ENCODE measurements around the gene LRRC57.

LRRC57 gene

DNA sequence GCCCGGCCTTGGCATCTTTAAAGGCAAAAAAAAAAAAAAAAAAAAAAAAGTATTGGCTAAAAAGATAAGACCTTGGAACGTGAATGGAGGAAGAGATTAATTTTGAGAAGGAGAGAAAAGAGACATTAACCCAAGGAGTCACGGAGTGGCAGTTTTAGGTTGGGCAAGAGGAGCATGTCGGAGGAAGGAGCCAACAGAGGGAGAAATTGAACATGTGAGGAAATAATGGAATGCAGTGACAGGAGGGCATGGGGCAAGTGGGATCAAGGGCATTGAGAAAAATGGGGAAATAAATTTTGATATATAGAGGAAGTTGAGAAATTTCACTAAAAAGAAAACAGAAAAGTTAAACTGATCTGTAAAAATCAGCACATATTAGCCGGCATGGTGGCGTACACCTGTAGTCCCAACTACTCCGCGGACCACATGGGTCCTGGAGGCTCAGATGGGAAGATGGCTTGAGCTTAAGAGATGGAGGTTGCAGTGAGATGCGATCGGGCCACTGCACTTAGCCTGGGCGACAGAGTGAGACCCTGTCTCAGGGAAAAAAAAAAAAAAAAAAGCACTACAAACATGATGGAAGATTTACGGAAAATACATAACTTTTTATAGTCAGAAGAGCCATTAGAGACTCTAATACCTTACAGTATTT lies 1.3 kb upstream of the LRRC57 start:
- DNase-seq, result no peak

DNA sequence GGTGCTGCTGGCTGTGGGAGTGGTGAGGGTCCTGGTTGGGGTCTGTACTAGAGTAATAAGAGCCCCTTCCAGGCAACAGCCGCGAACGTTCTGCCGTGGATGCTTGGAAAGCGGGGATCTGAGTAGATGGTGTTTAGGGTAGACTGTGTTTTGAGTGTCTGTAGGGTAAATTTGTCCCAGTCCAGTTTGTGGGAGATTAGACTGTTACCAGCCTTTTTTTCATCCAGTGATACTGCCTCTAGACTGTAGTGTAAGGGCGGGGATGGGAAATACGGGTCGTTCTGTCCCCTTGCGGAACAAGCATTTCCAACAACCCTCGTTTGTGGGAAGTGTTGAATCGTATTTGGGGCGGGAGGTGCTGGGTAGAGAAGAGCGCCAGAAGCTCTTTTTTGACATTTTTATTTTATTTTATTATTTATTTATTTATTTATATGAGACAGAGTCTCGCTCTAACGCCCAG lies 469 bp upstream of the LRRC57 start:
- DNase-seq, result no peak

DNA sequence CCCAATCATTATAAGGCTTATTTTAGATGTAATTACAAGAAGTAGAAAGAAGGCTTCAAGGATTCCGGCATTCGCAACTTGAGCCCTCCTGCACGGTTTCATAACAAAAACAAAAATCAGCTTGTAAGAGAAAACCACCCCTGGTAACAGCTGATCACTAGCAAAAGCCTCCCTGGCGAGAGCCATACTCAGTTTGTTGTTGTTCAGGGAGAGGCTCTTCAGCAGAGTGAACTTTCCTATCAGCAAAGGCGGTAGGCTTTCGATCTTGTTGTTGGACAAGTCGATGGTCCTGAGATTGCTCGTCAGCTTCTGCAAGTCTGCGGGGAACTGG lies 710 bp downstream of the LRRC57 start:
- no peak for DNase-seq

DNA sequence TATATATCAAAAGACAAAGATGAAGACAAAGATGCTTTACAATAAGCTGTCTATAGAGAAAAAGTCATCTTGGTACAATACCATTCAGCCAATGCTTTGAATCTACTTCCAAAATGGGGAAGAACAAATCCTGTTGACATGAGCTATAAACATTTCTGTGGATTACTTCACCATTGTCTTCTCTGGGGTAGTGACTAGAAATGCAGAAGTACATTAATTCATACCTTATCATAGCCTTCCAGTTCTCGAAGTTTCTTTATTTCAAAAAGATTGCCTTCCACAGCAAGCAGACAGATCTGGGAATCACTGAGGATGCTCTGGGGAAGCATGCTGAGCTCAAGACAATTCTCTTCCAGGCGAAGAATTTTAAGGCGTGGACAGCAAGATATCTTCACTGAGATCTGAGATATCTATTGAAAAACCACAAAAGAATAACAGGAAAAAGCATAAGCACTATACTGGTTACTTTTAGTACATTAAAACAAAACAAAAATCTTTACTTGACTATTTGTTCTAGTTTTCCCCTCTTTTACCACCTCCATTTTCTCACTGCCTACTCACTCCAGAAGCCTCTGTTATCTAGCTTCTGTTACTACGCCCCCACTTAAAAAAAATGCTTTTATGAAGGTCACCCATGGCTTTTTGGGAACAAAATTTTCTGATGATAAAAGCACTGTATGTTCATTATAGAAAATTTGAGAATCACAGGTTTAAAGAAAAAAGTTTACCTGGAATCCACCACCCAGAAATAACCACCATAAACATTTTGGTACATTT lies 3.6 kb downstream of the LRRC57 start:
- DNase-seq, result no peak

DNA sequence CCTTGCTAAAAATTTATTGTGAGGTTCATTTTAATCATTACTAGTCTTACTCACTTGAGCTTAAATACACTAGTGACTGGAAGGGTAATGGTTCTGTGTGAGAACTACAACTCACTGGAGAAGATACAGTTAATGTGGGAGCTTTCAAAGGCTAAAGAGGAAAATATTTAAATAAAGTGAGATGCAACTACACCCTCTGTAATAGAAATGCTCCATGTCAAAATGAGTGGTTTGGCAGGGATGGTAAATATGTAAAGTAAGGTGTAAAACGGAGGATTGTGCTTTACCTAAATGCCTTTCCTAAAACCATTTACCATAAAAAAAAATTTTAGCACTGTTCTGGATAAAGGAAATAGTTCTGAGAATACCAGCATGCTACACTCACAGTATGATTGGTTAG lies 15.3 kb downstream of the LRRC57 start:
- no peak for DNase-seq

DNA sequence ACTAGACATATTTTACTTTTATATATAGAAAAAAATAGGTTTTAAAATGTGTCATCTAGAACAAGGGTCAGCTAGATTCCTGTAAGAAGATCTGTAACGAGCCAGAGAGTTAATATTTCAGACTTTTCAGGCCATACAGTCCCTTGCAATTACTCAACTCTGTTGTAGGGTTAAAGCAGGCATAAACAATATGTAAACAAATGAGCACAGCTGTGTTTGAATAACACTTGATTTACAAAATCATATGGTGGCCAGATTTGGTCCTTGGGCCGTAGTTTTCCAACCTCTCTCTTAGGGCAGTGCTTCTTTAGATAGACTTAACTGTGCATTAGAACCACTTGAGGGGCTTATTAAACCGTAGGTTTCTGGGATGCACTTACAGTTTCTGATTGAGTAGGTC lies 19.6 kb downstream of the LRRC57 start:
- DNase-seq, result no peak

DNA sequence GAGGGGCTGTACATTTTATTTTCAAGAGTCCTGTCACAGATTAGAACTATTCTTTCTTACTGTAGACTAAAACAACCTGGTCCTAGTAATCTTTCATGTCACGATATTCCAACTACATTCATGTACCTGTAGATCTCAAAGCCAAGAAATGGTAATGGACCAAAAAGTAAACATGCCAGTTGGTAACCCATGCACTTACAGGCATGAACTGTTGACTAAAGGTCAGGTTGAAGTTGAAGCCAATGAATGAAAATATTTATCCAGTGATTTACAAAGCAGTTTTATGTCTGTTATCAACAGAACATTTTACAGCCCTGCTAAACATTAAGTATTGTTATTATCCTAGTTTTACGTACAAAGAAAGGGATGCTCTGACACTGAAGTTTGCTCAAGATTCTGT lies 25.3 kb downstream of the LRRC57 start:
- no peak for DNase-seq

DNA sequence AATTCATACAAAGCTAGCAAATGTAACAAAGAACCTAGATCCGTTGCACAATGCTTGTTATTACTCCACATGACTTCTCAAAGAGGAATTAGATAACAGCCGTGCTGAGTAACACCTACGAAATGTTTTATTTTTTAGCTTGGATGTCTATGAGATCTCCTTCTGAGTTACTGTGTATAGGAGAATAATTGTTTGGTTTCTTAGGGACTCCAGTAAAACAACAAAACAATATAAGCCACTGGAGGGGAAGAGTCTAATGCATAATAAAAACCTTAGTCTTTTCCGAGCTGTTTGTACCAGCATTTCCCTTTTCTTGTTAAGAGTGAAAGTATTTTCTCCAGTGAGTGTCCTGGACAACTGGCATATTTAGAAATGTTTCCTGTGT lies 37.6 kb downstream of the LRRC57 start:
- no peak for DNase-seq

DNA sequence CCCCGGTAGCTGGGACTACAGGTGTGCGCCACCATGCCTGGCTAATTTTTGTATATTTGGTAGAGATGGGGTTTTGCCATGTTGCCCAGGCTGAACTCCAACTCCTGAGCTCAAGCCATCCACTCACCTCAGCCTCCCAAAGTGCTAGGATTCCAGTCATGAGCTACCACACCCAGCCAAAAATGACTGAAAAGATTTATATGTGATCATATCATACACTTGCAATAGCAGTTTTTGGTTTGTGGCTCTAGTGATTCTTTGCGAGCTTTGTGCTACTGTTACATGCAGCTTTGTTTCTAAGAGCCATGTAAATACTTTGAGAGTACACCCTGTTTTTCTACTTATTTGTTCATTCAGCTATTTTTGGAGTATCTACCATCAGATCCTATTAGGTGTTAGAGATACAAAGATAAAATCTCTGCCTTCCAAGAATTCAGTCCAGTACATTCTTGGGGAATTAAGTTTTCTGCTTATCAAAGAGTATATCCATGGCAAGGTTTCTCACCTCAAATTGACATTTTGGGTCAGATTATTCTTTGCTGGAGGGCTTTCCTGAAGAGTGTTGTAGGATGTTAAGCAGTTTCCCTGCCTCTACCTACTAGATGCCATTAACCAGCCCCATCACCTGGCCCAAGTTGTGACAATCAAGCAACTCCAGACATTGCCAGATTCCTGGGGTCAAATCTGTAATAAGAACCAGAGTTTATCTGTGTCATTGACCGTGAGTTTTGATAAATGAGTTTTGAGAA lies 38.2 kb downstream of the LRRC57 start:
- no peak for DNase-seq

DNA sequence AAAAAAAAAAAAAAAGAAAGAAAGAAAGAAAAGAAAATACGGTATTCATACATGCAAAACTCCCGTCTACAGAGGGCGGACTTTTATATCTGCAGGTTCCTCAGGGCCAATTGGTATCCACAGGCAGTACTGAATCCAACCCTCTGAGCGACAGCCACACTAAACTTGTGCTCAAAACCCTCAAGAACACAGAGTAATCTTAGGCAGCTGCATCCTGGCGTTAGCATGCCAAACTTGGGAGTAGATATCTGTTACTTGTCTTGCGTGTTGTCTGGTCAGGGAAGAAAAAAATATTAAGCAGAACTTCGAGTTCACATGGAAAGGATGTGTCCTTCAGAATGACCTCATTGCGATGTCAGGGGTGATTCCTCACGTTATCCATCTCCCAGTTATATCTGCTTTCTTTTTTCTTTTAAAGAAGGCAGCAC lies 40.3 kb downstream of the LRRC57 start:
- DNase-seq, result no peak

DNA sequence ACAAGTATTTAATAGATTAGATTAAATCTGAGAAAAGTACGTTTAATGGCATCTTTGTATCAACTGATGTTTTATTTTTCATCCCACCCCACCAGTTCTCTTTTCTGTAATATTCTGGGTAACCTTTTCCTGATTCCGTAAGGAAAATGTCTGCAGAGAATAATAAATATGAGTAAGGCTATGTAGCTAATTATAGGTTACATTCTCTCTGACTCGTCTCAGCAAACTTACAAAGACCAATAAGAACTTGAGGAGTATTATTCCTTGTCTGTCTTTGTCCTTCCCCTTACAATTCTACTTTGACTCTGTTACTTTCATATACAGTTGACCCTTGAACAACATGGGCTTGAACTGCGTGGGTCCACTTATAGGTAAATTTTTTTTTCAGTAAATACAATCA lies 41.1 kb downstream of the LRRC57 start:
- no peak for DNase-seq

DNA sequence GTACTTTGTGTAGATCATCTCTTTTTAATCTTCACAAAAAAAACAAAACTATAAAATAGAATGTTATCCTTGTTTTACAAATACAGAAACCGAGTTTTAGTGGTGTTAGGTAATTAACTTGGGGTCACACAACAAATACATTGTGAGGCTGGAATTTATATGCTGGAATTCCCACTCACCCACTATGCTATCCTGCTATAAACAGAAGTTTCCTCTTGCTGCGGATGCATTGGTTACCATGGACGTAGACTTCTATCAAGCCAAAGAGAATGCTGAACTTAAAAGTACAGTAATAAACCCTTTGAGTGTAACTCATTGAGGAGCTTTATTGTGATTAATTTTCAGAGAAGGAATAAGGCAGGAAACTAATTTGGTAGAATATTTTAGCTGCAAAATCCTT lies 44.0 kb downstream of the LRRC57 start:
- no peak for DNase-seq

DNA sequence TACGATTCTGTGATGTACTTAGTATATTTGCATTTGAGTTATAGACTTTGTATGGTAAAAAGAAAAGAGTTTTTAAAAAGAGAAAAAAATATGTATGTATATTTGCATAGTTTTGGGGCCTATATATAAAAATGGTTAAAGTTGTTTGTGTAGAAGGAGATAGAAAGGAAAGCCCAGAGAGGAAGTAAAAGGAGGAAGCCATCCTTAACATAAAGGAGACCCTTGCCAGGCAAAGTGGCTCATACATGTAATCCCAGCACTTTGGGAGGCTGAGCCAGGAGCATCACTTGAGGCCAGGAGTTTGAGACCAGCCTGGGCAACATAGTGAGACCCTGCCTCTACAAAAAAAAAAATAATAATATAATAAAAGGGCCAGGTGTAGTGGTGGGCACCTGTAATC lies 44.8 kb downstream of the LRRC57 start:
- no peak for DNase-seq

DNA sequence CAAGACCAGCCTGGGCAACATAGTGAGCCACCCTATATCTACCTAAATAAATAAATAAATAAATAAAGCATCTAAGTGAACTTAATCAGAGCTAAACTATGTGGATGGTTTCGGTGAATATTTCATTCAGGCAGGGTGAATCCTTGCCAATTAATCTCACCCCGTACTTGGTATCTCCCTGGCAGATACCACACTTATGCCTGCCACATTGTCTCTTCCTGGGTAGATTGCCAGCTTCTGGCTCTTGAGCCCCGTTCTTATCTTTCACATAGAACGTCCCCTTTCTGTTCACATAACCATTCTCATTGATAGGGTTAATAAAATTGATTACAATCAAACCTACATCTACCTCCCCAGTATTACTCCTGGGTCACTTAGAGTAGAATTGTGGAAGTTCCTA lies 46.1 kb downstream of the LRRC57 start:
- DNase-seq, result no peak

DNA sequence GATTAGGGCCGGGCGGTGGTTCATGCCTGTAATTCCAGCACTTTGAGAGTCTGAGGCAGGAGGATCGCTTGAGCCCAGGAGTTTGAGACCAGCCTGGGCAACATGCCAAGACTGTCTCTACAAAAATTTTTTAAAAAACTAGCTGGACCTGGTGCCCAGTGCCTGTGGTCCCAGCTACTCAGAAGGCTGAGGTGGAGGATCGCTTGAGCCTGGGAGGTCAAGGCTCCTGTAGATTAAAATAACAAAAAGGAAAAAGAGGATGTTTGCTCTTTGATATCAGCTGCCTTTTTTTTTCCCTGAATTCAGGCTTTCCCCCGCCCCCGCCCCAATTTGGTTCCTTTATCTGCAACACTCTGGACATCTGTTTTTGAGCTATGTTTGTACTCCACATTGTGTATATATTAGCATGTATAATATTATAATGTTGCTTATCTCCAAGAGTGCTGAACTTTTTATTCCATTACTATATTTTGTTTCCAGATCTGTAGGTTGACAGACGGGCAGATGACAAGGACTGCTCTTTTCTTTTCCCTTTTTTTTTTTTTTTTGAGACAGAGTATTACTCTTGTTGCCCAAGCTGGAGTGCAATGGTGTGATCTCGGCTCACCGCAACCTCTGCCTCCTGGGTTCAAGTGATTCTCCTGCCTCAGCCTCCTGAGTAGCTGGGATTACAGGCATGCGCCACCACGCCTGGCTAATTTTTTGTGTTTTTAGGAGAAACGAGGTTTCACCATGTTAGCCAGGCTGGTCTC lies 48.6 kb downstream of the LRRC57 start:
- DNase-seq, result no peak

DNA sequence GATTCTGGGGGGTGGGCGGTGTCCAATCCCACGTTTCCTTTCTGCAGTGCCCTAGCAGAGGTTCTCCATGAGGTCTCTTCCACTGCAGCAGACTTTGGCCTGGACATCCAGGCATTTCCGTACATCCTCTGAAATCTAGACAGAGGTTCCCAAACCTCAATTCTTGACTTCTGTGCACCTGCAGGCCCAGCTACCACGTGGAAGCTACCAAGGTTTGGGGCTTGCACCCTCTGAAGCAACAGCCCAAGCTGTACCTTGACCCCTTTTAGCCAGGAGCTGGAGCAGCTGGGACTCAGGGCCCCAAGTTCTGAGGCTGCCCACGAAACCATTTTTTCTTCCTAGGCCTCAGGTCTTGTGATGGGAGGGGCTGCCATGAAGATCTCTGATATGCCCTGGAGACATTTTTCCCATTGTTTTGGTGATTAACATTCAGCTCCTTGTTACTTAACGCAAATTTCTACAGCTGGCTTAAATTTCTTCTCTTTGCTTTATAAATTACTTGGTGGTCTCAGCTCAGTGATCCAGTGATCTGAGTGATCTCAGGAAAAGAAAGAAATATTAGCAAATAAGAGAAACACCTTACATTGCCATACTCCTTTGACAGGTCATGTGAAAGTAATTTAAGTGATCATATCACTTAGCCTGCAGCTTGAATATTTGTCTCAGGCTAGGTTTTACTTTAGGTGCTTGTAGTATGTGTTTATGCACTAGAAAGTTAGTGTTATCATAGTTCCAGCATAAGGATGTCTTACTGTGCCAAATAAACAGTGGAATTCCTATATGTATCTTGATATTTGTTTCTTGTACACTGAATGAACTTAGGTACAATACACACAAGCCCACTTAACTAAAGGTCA lies 50.2 kb downstream of the LRRC57 start:
- no peak for DNase-seq

DNA sequence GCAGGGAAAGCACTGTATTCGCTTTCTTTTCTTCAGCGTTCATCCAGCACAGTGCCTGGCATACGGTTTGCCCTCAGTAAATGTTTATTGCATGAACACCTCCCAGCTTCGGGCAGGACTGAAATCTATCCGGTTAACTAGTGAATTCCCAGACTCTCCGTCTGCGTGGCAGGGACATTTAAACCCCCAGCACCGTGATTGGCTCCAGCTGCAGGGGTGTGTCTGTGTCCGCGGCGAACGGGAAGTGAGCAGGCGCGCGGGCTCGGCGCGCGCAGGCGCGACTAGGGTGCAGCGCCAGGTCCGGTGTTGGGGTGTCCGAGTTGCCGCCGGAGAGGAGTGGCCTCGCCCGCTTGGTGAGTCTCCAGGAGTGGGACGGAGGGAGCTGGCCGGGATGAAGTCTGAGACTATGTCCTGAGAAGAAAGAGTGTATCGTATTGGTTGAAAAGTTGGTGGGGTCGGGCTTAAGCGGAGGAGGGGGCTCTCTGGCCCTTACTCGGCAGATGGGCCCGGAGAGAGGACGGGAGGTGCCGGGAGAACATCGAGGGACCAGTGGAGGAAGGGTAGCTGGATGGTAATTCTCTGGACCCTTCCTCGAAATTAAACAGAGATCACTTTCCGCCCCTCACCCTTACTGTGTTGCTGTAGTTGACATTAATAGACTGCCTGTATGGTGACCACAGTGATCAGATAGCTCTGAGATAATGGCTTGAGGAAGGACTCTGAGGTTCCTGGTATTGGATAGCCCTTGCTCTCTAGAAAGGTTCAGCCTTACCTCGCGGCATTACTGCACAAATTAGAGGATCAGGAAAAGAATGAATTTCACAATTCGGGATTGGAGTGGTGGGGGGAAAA lies 53.0 kb downstream of the LRRC57 start, which contains the start of gene SNAP23:
Gene SNAP23 (plus strand): TSS at position 274 of the 852 bp plus-strand sequence. CDS start 16,213 bp downstream, outside the sequence.
- DNase-seq, result peak; percentile 61

DNA sequence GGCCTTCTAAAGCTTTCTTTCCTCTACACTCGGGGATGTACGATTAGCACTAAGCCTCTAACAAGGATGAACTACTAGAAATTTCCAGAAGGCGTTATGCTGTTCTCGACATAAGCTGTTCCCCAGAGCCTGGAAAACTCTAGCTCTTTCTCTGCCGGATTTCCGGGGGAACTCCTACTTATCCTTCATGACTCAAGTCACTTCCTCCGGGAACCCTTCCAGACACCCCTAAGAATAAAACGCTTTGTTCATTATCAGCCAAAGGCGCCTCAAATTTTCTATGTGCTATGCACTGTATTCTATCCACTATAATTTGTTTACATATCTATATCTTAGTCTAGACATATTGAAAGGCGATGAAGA lies 53.6 kb downstream of the LRRC57 start:
- peak; percentile 14 for DNase-seq

DNA sequence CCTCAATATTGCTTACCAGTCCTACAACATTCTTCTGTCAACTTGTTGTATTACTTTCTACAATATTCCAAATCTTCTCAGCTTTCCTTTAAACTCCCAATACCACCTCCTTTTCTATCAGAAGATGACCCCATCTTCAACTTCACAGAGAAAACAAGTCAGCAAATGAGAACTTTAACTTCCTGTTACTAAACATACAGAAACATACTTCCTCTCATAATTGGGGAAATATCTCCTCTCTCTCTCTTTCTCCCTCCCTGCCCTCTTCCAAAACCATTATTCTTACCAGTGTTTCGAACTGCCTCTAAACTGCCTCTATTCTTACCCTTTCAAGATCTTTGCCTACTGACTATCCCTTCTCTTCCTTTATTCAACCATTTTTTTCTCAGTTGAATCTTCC lies 54.9 kb downstream of the LRRC57 start:
- no peak for DNase-seq

DNA sequence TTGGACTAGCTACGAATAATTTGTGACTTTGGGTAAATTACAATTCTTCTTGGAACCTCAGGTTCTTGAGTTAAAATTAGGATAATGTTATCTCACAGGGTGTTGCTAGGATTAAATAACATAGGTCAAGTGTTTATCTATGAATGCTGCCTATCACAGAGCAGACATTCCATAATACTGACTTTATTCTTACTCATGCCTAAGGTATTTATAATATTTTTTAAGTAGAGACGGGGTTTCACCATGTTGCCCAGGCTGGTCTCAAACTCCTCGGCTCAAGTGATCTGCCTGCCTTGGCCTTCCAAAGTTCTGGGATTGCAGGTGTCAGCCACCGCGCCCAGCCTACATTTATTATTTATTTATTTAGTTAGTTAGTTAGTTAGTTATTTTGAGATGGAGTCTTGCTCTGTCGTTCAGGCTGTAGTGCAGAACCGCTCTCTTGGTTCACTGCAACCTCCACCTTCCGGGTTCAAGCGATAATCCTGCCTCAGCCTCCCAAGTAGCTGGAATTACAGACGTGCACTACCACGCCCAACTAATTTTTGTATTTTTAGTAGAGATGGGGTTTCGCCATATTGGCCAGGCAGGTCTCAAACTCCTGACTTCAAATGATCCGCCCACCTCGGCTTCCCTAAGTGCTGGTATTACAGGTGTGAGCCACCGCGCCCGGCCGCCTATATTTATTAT lies 56.9 kb downstream of the LRRC57 start:
- no peak for DNase-seq

Measured in activated T-cell treated with anti-CD3 and anti-CD28 coated beads for 4 hours (primary cell).